ENCODE results near the gene C5orf22.

DNA sequence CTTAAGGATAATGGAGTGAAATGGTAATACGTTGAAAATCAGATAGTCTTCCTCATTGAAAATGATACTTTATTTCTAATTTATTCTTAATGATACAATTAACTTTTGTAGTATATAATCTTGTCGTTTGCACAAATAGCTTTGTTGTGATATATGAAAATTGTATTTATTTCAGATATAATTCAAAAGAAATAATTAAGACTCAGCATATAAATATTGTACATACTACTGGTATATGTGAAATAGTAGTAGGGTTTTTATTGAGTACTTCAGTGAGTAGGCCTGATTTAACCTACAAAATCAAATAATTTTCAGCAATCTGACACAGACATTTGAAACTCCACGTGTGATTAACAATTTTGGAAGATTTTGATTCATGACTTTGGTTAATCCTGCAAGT, 4.8 kb downstream of the C5orf22 start:
- TF ChIP-seq, protein P1, sequence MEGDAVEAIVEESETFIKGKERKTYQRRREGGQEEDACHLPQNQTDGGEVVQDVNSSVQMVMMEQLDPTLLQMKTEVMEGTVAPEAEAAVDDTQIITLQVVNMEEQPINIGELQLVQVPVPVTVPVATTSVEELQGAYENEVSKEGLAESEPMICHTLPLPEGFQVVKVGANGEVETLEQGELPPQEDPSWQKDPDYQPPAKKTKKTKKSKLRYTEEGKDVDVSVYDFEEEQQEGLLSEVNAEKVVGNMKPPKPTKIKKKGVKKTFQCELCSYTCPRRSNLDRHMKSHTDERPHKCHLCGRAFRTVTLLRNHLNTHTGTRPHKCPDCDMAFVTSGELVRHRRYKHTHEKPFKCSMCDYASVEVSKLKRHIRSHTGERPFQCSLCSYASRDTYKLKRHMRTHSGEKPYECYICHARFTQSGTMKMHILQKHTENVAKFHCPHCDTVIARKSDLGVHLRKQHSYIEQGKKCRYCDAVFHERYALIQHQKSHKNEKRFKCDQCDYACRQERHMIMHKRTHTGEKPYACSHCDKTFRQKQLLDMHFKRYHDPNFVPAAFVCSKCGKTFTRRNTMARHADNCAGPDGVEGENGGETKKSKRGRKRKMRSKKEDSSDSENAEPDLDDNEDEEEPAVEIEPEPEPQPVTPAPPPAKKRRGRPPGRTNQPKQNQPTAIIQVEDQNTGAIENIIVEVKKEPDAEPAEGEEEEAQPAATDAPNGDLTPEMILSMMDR (IDR thresholded peaks at IDR 0.05; ENCODE audit: extremely low read depth in 1 of 2, insufficient read depth in 1 of 2, low read depth in 1 of 2, low read length in 2 of 2), result no peak
- TF ChIP-seq, protein P2, sequence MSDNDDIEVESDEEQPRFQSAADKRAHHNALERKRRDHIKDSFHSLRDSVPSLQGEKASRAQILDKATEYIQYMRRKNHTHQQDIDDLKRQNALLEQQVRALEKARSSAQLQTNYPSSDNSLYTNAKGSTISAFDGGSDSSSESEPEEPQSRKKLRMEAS (IDR thresholded peaks at IDR 0.05; ENCODE audit: insufficient read depth, insufficient read length), result no peak
- no peak for TF ChIP-seq POLR2A (IDR thresholded peaks at IDR 0.05; ENCODE audit: low read depth, low read length)
- TF ChIP-seq EZH2 (IDR thresholded peaks at IDR 0.05; ENCODE audit: borderline replicate concordance, low read depth, low read length, severe bottlenecking), result no peak
- no peak for TF ChIP-seq MYC (IDR thresholded peaks at IDR 0.05; ENCODE audit: low read depth, low read length)
- no peak for TF ChIP-seq POLR2AphosphoS5 (IDR thresholded peaks at IDR 0.05; ENCODE audit: insufficient read depth, low read depth, low read length)
- TF ChIP-seq JUN (IDR thresholded peaks at IDR 0.05; ENCODE audit: borderline replicate concordance, insufficient read depth, insufficient read length, low read depth), result no peak
